Upper lobe of left lung (tissue), 6 donors: ENCODE results near the gene GPER1. TPM values are rescaled to one million over a fixed set of nuclear protein-coding genes. Genes with fewer than 3 reads are reported as not detected.

ENCODE experiments used
- ATAC-seq, 2 donors: fragments of 200-7000 bp; cut with Tn5 transposase; one replicate each; pipeline ENCODE4 v1.9.1; 2022; ENCODE audit warnings: mild to moderate bottlenecking in 2 of 2, moderate library complexity in 2 of 2; ENCODE audit not compliant: low FRiP score in 2 of 2
- DNase-seq, 2 donors: peaks; one replicate each; pipeline ENCODE4 v3.0.0-alpha.2; 2019 to 2020
- H3K27ac ChIP-seq, 4 donors: fragments of 200-600 bp; sonication (generic); one replicate each; pipeline ENCODE4 v1.5.1; 2016 to 2019
- H3K27me3 ChIP-seq, 4 donors: fragments of 200-600 bp; sonication (generic); one replicate each; pipeline ENCODE4 v1.5.1; 2017 to 2019
- H3K36me3 ChIP-seq, 4 donors: fragments of 200-600 bp; sonication (generic); one replicate each; pipeline ENCODE4 v1.5.1; 2016 to 2019
- H3K4me1 ChIP-seq, 4 donors: fragments of 200-600 bp; sonication (generic); one replicate each; pipeline ENCODE4 v1.5.1; 2018 to 2019
- H3K4me3 ChIP-seq, 4 donors: fragments of 200-600 bp; sonication (generic); one replicate each; pipeline ENCODE4 v1.5.1; 2017 to 2019; ENCODE audit warnings: mild to moderate bottlenecking in 2 of 4, moderate library complexity in 1 of 4
- H3K9me3 ChIP-seq, 4 donors: fragments of 200-600 bp; sonication (generic); one replicate each; pipeline ENCODE4 v1.5.1; 2018 to 2019
- CTCF ChIP-seq, 6 experiments: fragments of 450-650 bp in 4 of 6; fragments of 200-600 bp in 2 of 6; sonication (generic) in 2 of 6; IDR thresholded peaks; one replicate each; pipeline ENCODE4 v1.5.1; 2016 to 2019; ENCODE audit warnings: antibody characterized with exemption in 6 of 6
- EP300 ChIP-seq, 4 donors: sonication (generic); formaldehyde crosslinking; IDR thresholded peaks; one replicate each; pipeline ENCODE4 v1.5.1; 2017; ENCODE audit warnings: antibody characterized with exemption in 4 of 4, control low read depth in 2 of 4
- POLR2A ChIP-seq, 4 donors: fragments of 450-650 bp; IDR thresholded peaks; one replicate each; pipeline ENCODE4 v1.5.1; 2016 to 2017; ENCODE audit warnings: antibody characterized with exemption in 4 of 4, mild to moderate bottlenecking in 2 of 4
- POLR2AphosphoS5 ChIP-seq, 2 donors: sonication (generic); formaldehyde crosslinking; IDR thresholded peaks; one replicate each; pipeline ENCODE4 v1.5.1; 2017; ENCODE audit warnings: antibody characterized with exemption in 2 of 2
- WGBS, 2 donors: methylation state at CpG; one replicate each; pipeline ENCODE4 v1.1.5; 2017 to 2018; 5-methylcytosine and 5-hydroxymethylcytosine counted together
- total RNA-seq, 6 donors: library from RNA; depleted of rRNA in 4 of 6; stranded (reverse); fragments of >200 nt in 4 of 6; gene quantifications; one replicate each; pipeline versions ENCODE4 v1.1.0 to v1.2.1, GENCODE V29; 2016 to 2021
- donor health status: DM: no; HTN: no; CAD: no; lungs with moderate emphysema.
- donor health status: DM: no; HTN: yes; CAD: no; lungs with severe emphysema.

The GPER1 gene
- total RNA-seq, 6 donors from 2014 or later: 6.5 to 24.7 (median 8.5) TPM

- Histone ChIP-seq H3K36me3 (peaks cover 0 to 17% (median 6%) of the 10 kb centered on the region in 4 donors), H3K4me1 (peaks cover 37 to 57% (median 43%) of the 10 kb centered on the region in 4 donors), H3K9me3 (no peaks in the 10 kb centered on the region), H3K4me3 (peak overlapping the region in 3 of 4 donors; percentile 16 to 31 (median 21)), H3K27me3 (no peaks in the 10 kb centered on the region), H3K27ac (peak overlapping the region; percentile 73 to 89 (median 80))
- ATAC-seq (peak in 1 of 2 donors; percentile 44), DNase-seq (peak; percentile 80 to 86)
- WGBS, 2 donors: 39 to 43% methylated on average over 37 of the region's 55 CpGs
- TF ChIP-seq POLR2AphosphoS5 (IDR thresholded peaks at IDR 0.05) (no peak), EP300 (IDR thresholded peaks at IDR 0.05) (no peak), POLR2A (IDR thresholded peaks at IDR 0.05) (no peak), CTCF (IDR thresholded peaks at IDR 0.05) (no peak)
These were observed 28.5 kb upstream of the GPER1 start for GRCh38 chr7:1059200-1060091.

GRCh38 chr7:1060315-1061072 is 27.4 kb upstream of the GPER1 start:
- Histone ChIP-seq H3K9me3 (no peaks in the 10 kb centered on the region), H3K27me3 (no peaks in the 10 kb centered on the region), H3K36me3 (peaks cover 0 to 17% (median 6%) of the 10 kb centered on the region in 4 donors), H3K27ac (peak overlapping the region; percentile 65 to 89 (median 80)), H3K4me3 (peak overlapping the region in 3 of 4 donors; percentile 16 to 31 (median 21)), H3K4me1 (peaks cover 33 to 53% (median 41%) of the 10 kb centered on the region in 4 donors)
- peak; percentile 61 to 83 for DNase-seq
- TF ChIP-seq POLR2A (IDR thresholded peaks at IDR 0.05): no peak
- TF ChIP-seq EP300 (IDR thresholded peaks at IDR 0.05): peak in 1 of 4 donors; percentile 23
- TF ChIP-seq CTCF (IDR thresholded peaks at IDR 0.05): no peak
- peak in 1 of 2 donors; percentile 16 for TF ChIP-seq POLR2AphosphoS5 (IDR thresholded peaks at IDR 0.05)
- WGBS, 2 donors: 38% methylated on average over 16 to 33 of the region's 35 CpGs
- peak in 1 of 2 donors; percentile 28 for ATAC-seq

- H3K36me3 ChIP-seq: peaks cover 0 to 17% (median 6%) of the 10 kb centered on the region in 4 donors
- no peaks in the 10 kb centered on the region for H3K27me3 ChIP-seq
- no peak for ATAC-seq
- no peaks in the 10 kb centered on the region for H3K9me3 ChIP-seq
- 94% methylated on average over 8 to 9 of the region's 9 CpGs for WGBS, 2 donors
- no peak for TF ChIP-seq POLR2AphosphoS5 (IDR thresholded peaks at IDR 0.05)
- no peak for TF ChIP-seq CTCF (IDR thresholded peaks at IDR 0.05)
- no peak for TF ChIP-seq EP300 (IDR thresholded peaks at IDR 0.05)
- DNase-seq: peak in 1 of 2 donors; percentile 49
- H3K4me1 ChIP-seq: peaks cover 33 to 53% (median 41%) of the 10 kb centered on the region in 4 donors
- H3K4me3 ChIP-seq: no peak overlapping the region
- peak overlapping the region; percentile 65 to 89 (median 80) for H3K27ac ChIP-seq
These were observed 26.7 kb upstream of the GPER1 start for GRCh38 chr7:1061180-1061579.

GRCh38 chr7:1062296-1063294 is 25.3 kb upstream of the GPER1 start:
- no peak overlapping the region for H3K27ac ChIP-seq
- TF ChIP-seq POLR2AphosphoS5 (IDR thresholded peaks at IDR 0.05) (no peak), POLR2A (IDR thresholded peaks at IDR 0.05) (no peak), CTCF (IDR thresholded peaks at IDR 0.05) (no peak), EP300 (IDR thresholded peaks at IDR 0.05) (no peak)
- WGBS, 2 donors: 80 to 89% methylated on average over 32 to 33 of the region's 33 CpGs
- peaks cover 0 to 13% (median 4%) of the 10 kb centered on the region in 4 donors for H3K36me3 ChIP-seq
- ATAC-seq: no peak
- no peaks in the 10 kb centered on the region for H3K27me3 ChIP-seq
- peak in 1 of 2 donors; percentile 52 for DNase-seq
- peaks cover 30 to 48% (median 33%) of the 10 kb centered on the region in 4 donors for H3K4me1 ChIP-seq
- H3K9me3 ChIP-seq: no peaks in the 10 kb centered on the region
- no peak overlapping the region for H3K4me3 ChIP-seq
